NCI-H82 (cell line): ENCODE measurements around the gene HJURP.
"Not testable (repeated sequence)": the region's sequence is repeated elsewhere in the genome, so short reads cannot be mapped to it uniquely, and the experiment has no call there.

ENCODE experiments used
- DNase-seq: peaks from one replicate; lab custom pipeline; 2025; lab: John Stamatoyannopoulos, UW

Gene HJURP

GRCh38 chr2:233854241-233854981 is at the start of gene HJURP:
HJURP (minus strand) TSS chr2:233854535; CDS start chr2:233854500, 35 bp downstream.
- peak; percentile 99 for DNase-seq

GRCh38 chr2:233901884-233902283 is 47.5 kb upstream of the HJURP start:
- peak; percentile 16 for DNase-seq

- peak; percentile 7 for DNase-seq
Measured at GRCh38 chr2:233901367-233901766, 47.0 kb upstream of the HJURP start.

- DNase-seq, result not testable (repeated sequence)
Measured at GRCh38 chr2:233896253-233896652, 41.9 kb upstream of the HJURP start.

GRCh38 chr2:233892793-233893192 is 38.5 kb upstream of the HJURP start:
- peak; percentile 20 for DNase-seq

- no peak for DNase-seq
Measured at GRCh38 chr2:233882353-233882752, 28.0 kb upstream of the HJURP start.

GRCh38 chr2:233872125-233872524 is 17.8 kb upstream of the HJURP start:
- not testable (repeated sequence) for DNase-seq

- no peak for DNase-seq
Measured at GRCh38 chr2:233871432-233871831, 17.1 kb upstream of the HJURP start.

- peak; percentile 46 for DNase-seq
Measured at GRCh38 chr2:233867993-233868532, 13.7 kb upstream of the HJURP start, which contains the start of gene MSL3B. MSL3B (minus strand) TSS chr2:233868386.

- DNase-seq, result no peak
Measured at GRCh38 chr2:233866479-233866878, 12.1 kb upstream of the HJURP start.

- DNase-seq, result peak; percentile 77
Measured at GRCh38 chr2:233865838-233866237, 11.5 kb upstream of the HJURP start.

- DNase-seq, result no peak
Measured at GRCh38 chr2:233862261-233862768, 8.0 kb upstream of the HJURP start.

GRCh38 chr2:233858331-233858730 is 4.0 kb upstream of the HJURP start:
- no peak for DNase-seq

GRCh38 chr2:233857511-233858141 is 3.3 kb upstream of the HJURP start:
- peak; percentile 61 for DNase-seq

GRCh38 chr2:233856184-233856583 is 1.8 kb upstream of the HJURP start:
- no peak for DNase-seq

GRCh38 chr2:233855345-233855744 is 1.0 kb upstream of the HJURP start:
- no peak for DNase-seq

GRCh38 chr2:233853883-233854240 is 473 bp downstream of the HJURP start:
- peak; percentile 35 for DNase-seq

GRCh38 chr2:233853353-233853752 is 982 bp downstream of the HJURP start:
- no peak for DNase-seq

- DNase-seq, result no peak
Measured at GRCh38 chr2:233852056-233852455, 2.3 kb downstream of the HJURP start.

- DNase-seq, result no peak
Measured at GRCh38 chr2:233851169-233851568, 3.2 kb downstream of the HJURP start.

GRCh38 chr2:233850745-233851144 is 3.6 kb downstream of the HJURP start:
- no peak for DNase-seq

GRCh38 chr2:233849607-233850271 is 4.6 kb downstream of the HJURP start:
- DNase-seq, result no peak

- no peak for DNase-seq
Measured at GRCh38 chr2:233848276-233848675, 6.1 kb downstream of the HJURP start.
